Measurements from ENCODE around the gene KRT75. TPM values are rescaled to one million over a fixed set of nuclear protein-coding genes. Genes with fewer than 3 reads are reported as not detected.

Gene KRT75
- total RNA-seq, 3 donors from 2014 or later: not detected

DNA sequence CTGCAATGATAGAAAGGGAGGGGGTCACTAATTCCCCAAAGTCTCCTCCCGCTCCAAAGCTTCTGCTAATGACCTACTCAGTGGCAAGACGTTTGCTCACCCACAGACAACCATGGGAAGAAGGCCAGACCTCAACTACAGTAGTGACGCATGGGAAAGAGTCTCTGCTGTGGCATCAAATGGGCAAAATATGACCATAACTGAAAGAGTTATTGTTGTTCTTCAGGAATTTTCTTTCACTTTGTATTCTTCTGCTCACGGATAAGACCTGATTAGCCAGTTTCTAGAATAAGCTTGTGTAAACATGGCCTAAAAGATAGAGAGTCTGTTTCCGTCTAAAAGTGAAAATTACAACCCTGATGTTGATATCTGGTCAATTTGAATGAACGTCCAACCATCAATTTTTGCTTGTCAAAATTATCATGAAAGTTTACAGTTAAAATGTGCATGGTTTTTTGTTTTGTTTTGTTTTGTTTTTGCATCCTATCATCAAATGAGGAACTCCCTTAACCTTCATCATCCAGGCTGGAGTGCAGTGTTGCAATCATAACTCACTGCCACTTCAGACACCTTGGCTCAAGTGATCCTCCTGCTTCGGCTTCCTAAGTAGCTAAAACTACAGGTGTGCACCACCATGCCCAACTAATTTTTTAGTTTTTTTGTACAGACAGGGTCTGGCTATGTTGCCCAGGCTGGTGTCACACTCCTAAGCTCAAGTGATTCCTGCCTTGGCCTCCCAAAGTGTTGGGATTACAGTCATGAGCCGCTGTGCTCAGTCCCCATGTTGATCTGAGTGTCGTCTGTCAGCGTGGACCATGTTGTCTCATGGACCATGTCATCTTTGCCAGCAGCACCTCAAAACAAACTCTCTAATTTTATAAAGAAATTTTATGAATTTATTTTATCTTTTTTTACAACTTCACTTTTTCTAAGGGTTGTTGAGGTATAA is 10.8 kb upstream of the KRT75 start:
- Histone ChIP-seq H3K27ac (peak overlapping the region; percentile 58 to 71), H3K4me1 (no peaks in the 10 kb centered on the region), H3K4me3 (no peak overlapping the region), H3K9me3 (no peaks in the 10 kb centered on the region), H3K27me3 (no peaks in the 10 kb centered on the region), H3K36me3 (no peaks in the 10 kb centered on the region)
- TF ChIP-seq POLR2AphosphoS5 (IDR thresholded peaks at IDR 0.05): no peak
- no peak for TF ChIP-seq POLR2A (IDR thresholded peaks at IDR 0.05)
- TF ChIP-seq, protein P1, sequence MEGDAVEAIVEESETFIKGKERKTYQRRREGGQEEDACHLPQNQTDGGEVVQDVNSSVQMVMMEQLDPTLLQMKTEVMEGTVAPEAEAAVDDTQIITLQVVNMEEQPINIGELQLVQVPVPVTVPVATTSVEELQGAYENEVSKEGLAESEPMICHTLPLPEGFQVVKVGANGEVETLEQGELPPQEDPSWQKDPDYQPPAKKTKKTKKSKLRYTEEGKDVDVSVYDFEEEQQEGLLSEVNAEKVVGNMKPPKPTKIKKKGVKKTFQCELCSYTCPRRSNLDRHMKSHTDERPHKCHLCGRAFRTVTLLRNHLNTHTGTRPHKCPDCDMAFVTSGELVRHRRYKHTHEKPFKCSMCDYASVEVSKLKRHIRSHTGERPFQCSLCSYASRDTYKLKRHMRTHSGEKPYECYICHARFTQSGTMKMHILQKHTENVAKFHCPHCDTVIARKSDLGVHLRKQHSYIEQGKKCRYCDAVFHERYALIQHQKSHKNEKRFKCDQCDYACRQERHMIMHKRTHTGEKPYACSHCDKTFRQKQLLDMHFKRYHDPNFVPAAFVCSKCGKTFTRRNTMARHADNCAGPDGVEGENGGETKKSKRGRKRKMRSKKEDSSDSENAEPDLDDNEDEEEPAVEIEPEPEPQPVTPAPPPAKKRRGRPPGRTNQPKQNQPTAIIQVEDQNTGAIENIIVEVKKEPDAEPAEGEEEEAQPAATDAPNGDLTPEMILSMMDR (IDR thresholded peaks at IDR 0.05): no peak
- no peak for DNase-seq (ENCODE audit: low spot score in 2 of 2)
- intact Hi-C loops (cut with DNase I; ENCODE audit: low total_unique reads): no loop called here

DNA sequence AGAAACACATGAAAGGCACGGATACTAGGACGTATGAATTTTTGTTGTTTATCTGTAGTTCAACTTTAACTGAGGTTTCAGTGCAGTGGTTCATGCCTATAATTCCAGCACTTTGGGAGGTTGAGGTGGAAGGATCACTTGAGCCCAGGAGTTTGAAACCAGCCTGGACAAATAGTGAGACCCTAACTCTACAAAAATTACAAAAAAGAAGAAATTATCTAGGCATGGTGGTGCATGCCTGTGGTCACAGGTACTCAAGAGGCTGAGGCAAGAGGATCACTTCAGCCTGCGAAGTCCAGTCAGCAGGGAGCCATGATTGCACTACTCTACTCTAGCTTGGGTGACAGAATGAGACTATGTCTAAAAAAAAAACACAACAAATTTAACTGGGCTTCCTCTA is 9.8 kb upstream of the KRT75 start:
- Histone ChIP-seq H3K9me3 (no peaks in the 10 kb centered on the region), H3K36me3 (no peaks in the 10 kb centered on the region), H3K4me1 (no peaks in the 10 kb centered on the region), H3K27me3 (no peaks in the 10 kb centered on the region), H3K27ac (peak overlapping the region; percentile 58 to 71), H3K4me3 (no peak overlapping the region)
- intact Hi-C loops (cut with DNase I; ENCODE audit: low total_unique reads): no loop called here
- DNase-seq (ENCODE audit: low spot score in 2 of 2): no peak
- TF ChIP-seq, protein P1 (IDR thresholded peaks at IDR 0.05): no peak
- no peak for TF ChIP-seq POLR2AphosphoS5 (IDR thresholded peaks at IDR 0.05)
- TF ChIP-seq POLR2A (IDR thresholded peaks at IDR 0.05): no peak

DNA sequence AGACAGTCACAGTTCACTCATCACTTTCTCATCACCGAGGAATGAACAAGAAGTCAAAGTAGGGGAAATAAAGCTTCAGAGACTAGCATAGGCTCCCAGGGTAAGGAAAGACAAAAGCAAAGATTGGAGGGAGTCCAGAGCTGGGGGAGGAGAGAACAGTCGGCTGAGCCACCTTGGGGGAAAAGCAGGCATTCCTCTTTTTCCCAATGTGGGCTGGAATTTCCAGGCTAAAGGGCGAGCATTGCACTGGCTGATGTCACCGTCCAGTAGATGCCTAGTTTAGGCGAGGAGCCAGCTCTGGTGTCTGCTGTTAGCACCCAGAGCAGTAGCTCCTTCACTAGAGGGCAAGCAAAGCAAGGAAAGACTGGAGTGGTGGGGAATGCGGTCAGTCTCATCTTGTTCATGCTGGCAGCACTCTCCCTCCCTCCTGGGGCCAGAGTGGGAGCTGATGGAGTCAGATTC is 8.5 kb upstream of the KRT75 start:
- TF ChIP-seq, protein P1 (IDR thresholded peaks at IDR 0.05): no peak
- TF ChIP-seq POLR2AphosphoS5 (IDR thresholded peaks at IDR 0.05) (no peak), POLR2A (IDR thresholded peaks at IDR 0.05) (no peak)
- DNase-seq (ENCODE audit: low spot score in 2 of 2): peak in 1 of 2 donors; percentile 81

DNA sequence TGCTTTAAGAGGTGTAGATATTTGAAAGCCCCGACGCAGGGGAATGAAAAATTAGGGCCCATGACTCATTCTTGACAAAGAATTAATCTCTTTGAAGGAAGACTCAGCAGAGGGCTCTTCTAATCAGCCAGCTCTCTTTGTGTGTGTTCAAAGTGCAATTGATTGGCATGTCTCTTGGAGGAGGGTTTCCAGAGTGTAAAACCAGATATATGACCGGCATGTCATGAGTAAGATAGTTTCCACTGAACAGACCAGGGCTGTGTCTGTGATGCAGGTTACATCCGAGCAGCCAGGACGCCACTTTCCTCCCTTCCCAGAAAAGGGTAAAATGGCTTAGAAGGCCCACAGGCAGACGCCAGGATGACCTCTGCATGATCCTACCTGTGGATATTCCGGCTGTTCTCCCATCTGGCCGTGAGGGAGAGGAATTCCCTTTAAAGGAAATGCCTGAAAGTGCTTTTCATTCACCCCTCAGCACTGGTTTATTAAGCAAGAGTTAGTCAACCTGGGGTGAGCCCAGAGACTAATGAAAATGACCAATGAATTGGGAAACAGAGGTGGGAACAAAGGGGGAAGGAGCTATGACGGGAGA is 7.2 kb upstream of the KRT75 start:
- Histone ChIP-seq H3K9me3 (no peaks in the 10 kb centered on the region), H3K4me3 (no peak overlapping the region)
- intact Hi-C loops (cut with DNase I; ENCODE audit: low total_unique reads): no loop called here

More for the DNA sequence above, 8.5 kb upstream of the KRT75 start:
- intact Hi-C loops (cut with DNase I; ENCODE audit: low total_unique reads): no loop called here
- no peaks in the 10 kb centered on the region for H3K4me1 ChIP-seq
- H3K36me3 ChIP-seq: no peaks in the 10 kb centered on the region
- peak overlapping the region; percentile 71 to 77 for H3K27ac ChIP-seq
- H3K4me3 ChIP-seq: no peak overlapping the region
- H3K27me3 ChIP-seq: no peaks in the 10 kb centered on the region
- no peaks in the 10 kb centered on the region for H3K9me3 ChIP-seq

More for the DNA sequence above, 7.2 kb upstream of the KRT75 start:
- Histone ChIP-seq H3K36me3 (no peaks in the 10 kb centered on the region), H3K4me1 (no peaks in the 10 kb centered on the region), H3K27me3 (no peaks in the 10 kb centered on the region), H3K27ac (peak overlapping the region; percentile 71 to 77)
- TF ChIP-seq POLR2A (IDR thresholded peaks at IDR 0.05) (no peak), POLR2AphosphoS5 (IDR thresholded peaks at IDR 0.05) (no peak)
- TF ChIP-seq, protein P1 (IDR thresholded peaks at IDR 0.05): no peak
- peak in 1 of 2 donors; percentile 56 for DNase-seq (ENCODE audit: low spot score in 2 of 2)
